ENCODE results near the gene USPL1.

USPL1 gene

GRCh38 chr13:30664689-30665275 lies 47.1 kb downstream of the USPL1 start:
- no peak overlapping the region for H3K4me3 ChIP-seq (replicated peaks; ENCODE audit: low read depth, low read length)
- no peak for TF ChIP-seq CTCF (IDR thresholded peaks at IDR 0.05; ENCODE audit: low read depth, low read length, missing control alignments)
- no peak for DNase-seq (ENCODE audit: extremely low read depth, low read depth)

GRCh38 chr13:30665638-30666037 lies 47.9 kb downstream of the USPL1 start:
- DNase-seq (ENCODE audit: extremely low read depth, low read depth): no peak
- no peak overlapping the region for H3K4me3 ChIP-seq (replicated peaks; ENCODE audit: low read depth, low read length)
- TF ChIP-seq CTCF (IDR thresholded peaks at IDR 0.05; ENCODE audit: low read depth, low read length, missing control alignments): no peak

- TF ChIP-seq CTCF (IDR thresholded peaks at IDR 0.05; ENCODE audit: low read depth, low read length, missing control alignments): no peak
- H3K4me3 ChIP-seq (replicated peaks; ENCODE audit: low read depth, low read length): no peak overlapping the region
- no peak for DNase-seq (ENCODE audit: extremely low read depth, low read depth)
Observed at GRCh38 chr13:30666113-30666512, 48.4 kb downstream of the USPL1 start.

GRCh38 chr13:30667014-30667413 lies 49.3 kb downstream of the USPL1 start:
- H3K4me3 ChIP-seq (replicated peaks; ENCODE audit: low read depth, low read length): no peak overlapping the region
- no peak for TF ChIP-seq CTCF (IDR thresholded peaks at IDR 0.05; ENCODE audit: low read depth, low read length, missing control alignments)
- DNase-seq (ENCODE audit: extremely low read depth, low read depth): no peak

- H3K4me3 ChIP-seq (replicated peaks; ENCODE audit: low read depth, low read length): no peak overlapping the region
- no peak for TF ChIP-seq CTCF (IDR thresholded peaks at IDR 0.05; ENCODE audit: low read depth, low read length, missing control alignments)
- no peak for DNase-seq (ENCODE audit: extremely low read depth, low read depth)
Observed at GRCh38 chr13:30668312-30668711, 50.6 kb downstream of the USPL1 start.

- H3K4me3 ChIP-seq (replicated peaks; ENCODE audit: low read depth, low read length): no peak overlapping the region
- no peak for DNase-seq (ENCODE audit: extremely low read depth, low read depth)
- TF ChIP-seq CTCF (IDR thresholded peaks at IDR 0.05; ENCODE audit: low read depth, low read length, missing control alignments): no peak
Observed at GRCh38 chr13:30671271-30671815, 53.6 kb downstream of the USPL1 start.

All from HFF-Myc (cell line).